HepG2 (cell line): ENCODE measurements around the gene DLL4.

Source experiments
- CENPT ChIP-seq: sonication (generic); formaldehyde crosslinking; IDR thresholded peaks from 2 replicates; pipeline ENCODE4 v1.8.0; 2022; ENCODE audit warnings: low read depth, mild to moderate bottlenecking, moderate library complexity, missing genetic modification reagents
- FOXA1 ChIP-seq, 2 experiments: fragments of 450-650 bp in 1 of 2; sonication (generic) in 1 of 2; formaldehyde crosslinking in 1 of 2; IDR thresholded peaks; 2 replicates each; pipeline versions ENCODE4 v1.4.0 to v1.6.1; 2016 to 2020; ENCODE audit warnings: missing genetic modification reagents in 1 of 2
- MYC ChIP-seq: sonication (generic); formaldehyde crosslinking; IDR thresholded peaks from 2 replicates; pipeline ENCODE4 v1.9.0; 2021; ENCODE audit warnings: missing genetic modification reagents, borderline replicate concordance
- SKIL ChIP-seq: sonication (generic); formaldehyde crosslinking; IDR thresholded peaks from 2 replicates; pipeline ENCODE4 v1.8.0; 2022; ENCODE audit warnings: missing genetic modification reagents, mild to moderate bottlenecking, moderate library complexity, borderline replicate concordance
- ZNF576 ChIP-seq: sonication (generic); formaldehyde crosslinking; IDR thresholded peaks from 2 replicates; pipeline ENCODE4 v1.4.0; 2020; ENCODE audit warnings: mild to moderate bottlenecking, missing genetic modification reagents

- no peak for TF ChIP-seq ZNF576
- TF ChIP-seq MYC (CRISPR knock-in tag), result no peak
- no peak for TF ChIP-seq CENPT (CRISPR knock-in tag)
- TF ChIP-seq SKIL, result no peak
- no peak for TF ChIP-seq FOXA1 (IDR thresholded peaks at IDR 0.05)
- TF ChIP-seq FOXA1 (CRISPR knock-in tag; IDR thresholded peaks at IDR 0.05), result no peak
These were observed 47.8 kb upstream of the DLL4 start for GRCh38 chr15:40881351-40881750.
